MM.1S (cell line): ENCODE data around the gene FRA10AC1.

Experiments used
- DNase-seq: peaks from one replicate; pipeline ENCODE4 v3.0.0-alpha.2; 2015
- H2AFZ ChIP-seq: fragments of 300-600 bp; sonication (generic); 2 replicates; pipeline ENCODE4 v1.6.0; 2016; ENCODE audit warnings: antibody characterized with exemption, low read length
- H3F3A ChIP-seq: fragments of 300-600 bp; sonication (generic); 2 replicates; pipeline ENCODE4 v1.6.1; 2016; ENCODE audit warnings: mild to moderate bottlenecking, antibody characterized with exemption, low read length, moderate library complexity, mixed read lengths; ENCODE audit not compliant: insufficient read depth
- H3K27ac ChIP-seq: fragments of 300-600 bp; sonication (generic); 2 replicates; pipeline ENCODE4 v1.5.1; 2016; ENCODE audit warnings: mild to moderate bottlenecking, low read length
- H3K27me3 ChIP-seq: fragments of 300-600 bp; sonication (generic); replicated peaks from 2 replicates; pipeline ENCODE4 v1.6.0; 2016; ENCODE audit warnings: low read length; ENCODE audit not compliant: insufficient read depth
- H3K36me3 ChIP-seq: fragments of 300-600 bp; sonication (generic); replicated peaks from 2 replicates; pipeline ENCODE4 v1.6.1; 2016; ENCODE audit warnings: mild to moderate bottlenecking, low read length, mixed read lengths; ENCODE audit not compliant: insufficient read depth
- H3K4me1 ChIP-seq: fragments of 300-600 bp; sonication (generic); 2 replicates; pipeline ENCODE4 v1.6.1; 2016; ENCODE audit warnings: low read length, mixed read lengths
- H3K4me2 ChIP-seq: fragments of 300-600 bp; sonication (generic); 2 replicates; pipeline ENCODE4 v1.6.0; 2016; ENCODE audit warnings: low read depth, low read length
- H3K4me3 ChIP-seq: fragments of 300-600 bp; sonication (generic); 2 replicates; pipeline ENCODE4 v1.5.1; 2016; ENCODE audit warnings: low read length, mixed read lengths
- H3K79me2 ChIP-seq: fragments of 300-600 bp; sonication (generic); 2 replicates; pipeline ENCODE4 v1.6.1; 2016; ENCODE audit warnings: mixed run types, low read length, mixed read lengths
- H3K9ac ChIP-seq: fragments of 300-600 bp; sonication (generic); 2 replicates; pipeline ENCODE4 v1.6.1; 2016; ENCODE audit warnings: low read length, mixed read lengths
- H3K9me2 ChIP-seq: fragments of 300-600 bp; sonication (generic); replicated peaks from 2 replicates; pipeline ENCODE4 v1.6.1; 2016; ENCODE audit warnings: mild to moderate bottlenecking, low read length, mixed read lengths; ENCODE audit not compliant: insufficient read depth
- H3K9me3 ChIP-seq: fragments of 300-600 bp; sonication (generic); replicated peaks from 2 replicates; pipeline ENCODE4 v1.6.1; 2016; ENCODE audit warnings: mild to moderate bottlenecking, low read length, mixed read lengths; ENCODE audit not compliant: insufficient read depth
- H4K20me1 ChIP-seq: fragments of 300-600 bp; sonication (generic); 2 replicates; pipeline ENCODE4 v1.6.1; 2016; ENCODE audit warnings: mild to moderate bottlenecking, low read length, moderate library complexity, mixed read lengths; ENCODE audit not compliant: insufficient read depth
- EZH2 ChIP-seq: fragments of 300-600 bp; sonication (generic); optimal IDR thresholded peaks from 2 replicates; pipeline ENCODE3; 2017; ENCODE audit warnings: low read depth, mild to moderate bottlenecking, antibody characterized with exemption, low read length, mixed read lengths
- EZH2phosphoT487 ChIP-seq: fragments of 300-600 bp; sonication (generic); IDR thresholded peaks from 2 replicates; pipeline ENCODE4 v1.6.1; 2018; ENCODE audit warnings: antibody characterized with exemption, low read length
- TF ChIP-seq, protein P1 (sequence below): fragments of 300-600 bp; sonication (generic); IDR thresholded peaks from 2 replicates; pipeline ENCODE4 v1.5.1; 2016; ENCODE audit warnings: antibody characterized with exemption, low read length, mixed read lengths

Gene FRA10AC1

DNA sequence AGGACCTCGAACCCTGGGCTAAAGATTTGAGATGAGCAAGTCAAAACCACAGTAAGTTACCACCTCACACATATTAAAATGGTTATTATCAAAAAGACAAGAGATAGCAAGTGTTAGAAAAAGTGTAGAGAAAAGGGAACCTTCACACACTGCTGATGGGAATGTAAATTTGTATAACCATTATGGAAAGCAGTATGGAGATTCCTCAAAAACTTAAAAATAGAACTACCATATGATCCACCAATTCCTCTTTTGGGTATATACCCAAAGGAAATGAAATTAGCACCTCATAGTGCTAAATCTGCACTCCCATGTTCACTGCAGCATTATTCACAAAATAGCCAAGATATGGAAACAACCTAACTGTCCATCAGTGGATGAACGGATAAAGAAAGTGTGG is 20.8 kb upstream of the FRA10AC1 start:
- no peaks in the 10 kb centered on the region for H3K9me2 ChIP-seq
- H3K4me2 ChIP-seq, result no peak overlapping the region
- DNase-seq, result no peak
- no peak overlapping the region for H3K4me3 ChIP-seq
- no peaks in the 10 kb centered on the region for H3K79me2 ChIP-seq
- TF ChIP-seq, protein P1, sequence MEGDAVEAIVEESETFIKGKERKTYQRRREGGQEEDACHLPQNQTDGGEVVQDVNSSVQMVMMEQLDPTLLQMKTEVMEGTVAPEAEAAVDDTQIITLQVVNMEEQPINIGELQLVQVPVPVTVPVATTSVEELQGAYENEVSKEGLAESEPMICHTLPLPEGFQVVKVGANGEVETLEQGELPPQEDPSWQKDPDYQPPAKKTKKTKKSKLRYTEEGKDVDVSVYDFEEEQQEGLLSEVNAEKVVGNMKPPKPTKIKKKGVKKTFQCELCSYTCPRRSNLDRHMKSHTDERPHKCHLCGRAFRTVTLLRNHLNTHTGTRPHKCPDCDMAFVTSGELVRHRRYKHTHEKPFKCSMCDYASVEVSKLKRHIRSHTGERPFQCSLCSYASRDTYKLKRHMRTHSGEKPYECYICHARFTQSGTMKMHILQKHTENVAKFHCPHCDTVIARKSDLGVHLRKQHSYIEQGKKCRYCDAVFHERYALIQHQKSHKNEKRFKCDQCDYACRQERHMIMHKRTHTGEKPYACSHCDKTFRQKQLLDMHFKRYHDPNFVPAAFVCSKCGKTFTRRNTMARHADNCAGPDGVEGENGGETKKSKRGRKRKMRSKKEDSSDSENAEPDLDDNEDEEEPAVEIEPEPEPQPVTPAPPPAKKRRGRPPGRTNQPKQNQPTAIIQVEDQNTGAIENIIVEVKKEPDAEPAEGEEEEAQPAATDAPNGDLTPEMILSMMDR, result no peak
- TF ChIP-seq EZH2phosphoT487 (no peak), EZH2 (no peak)
- H3K9me3 ChIP-seq, result no peaks in the 10 kb centered on the region
- H3K36me3 ChIP-seq, result no peaks in the 10 kb centered on the region
- no peaks in the 10 kb centered on the region for H3K27me3 ChIP-seq
- no peaks in the 10 kb centered on the region for H3K4me1 ChIP-seq
- H3F3A ChIP-seq, result no peaks in the 10 kb centered on the region
- H3K9ac ChIP-seq, result no peak overlapping the region
- no peak overlapping the region for H3K27ac ChIP-seq
- no peaks in the 10 kb centered on the region for H4K20me1 ChIP-seq
- H2AFZ ChIP-seq, result no peak overlapping the region

DNA sequence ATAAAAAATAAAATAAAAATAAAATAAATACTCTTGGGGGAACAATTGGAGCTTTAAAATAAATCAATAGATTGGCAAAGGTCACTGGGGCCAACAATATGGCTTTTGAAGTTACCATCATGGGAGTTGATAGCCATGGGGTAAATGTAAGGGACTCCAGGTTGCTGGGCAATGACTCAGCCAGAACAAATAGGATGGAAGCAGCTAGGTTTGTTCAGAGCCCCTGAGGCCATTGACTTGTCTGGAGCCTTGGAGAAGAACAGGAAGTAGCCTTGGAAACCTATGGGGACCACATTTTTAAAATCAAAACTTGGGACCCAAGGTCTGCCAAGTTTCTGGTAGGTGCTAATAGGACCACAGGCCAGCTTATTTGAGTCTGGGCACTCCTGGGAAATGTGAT is 20.2 kb upstream of the FRA10AC1 start:
- no peak for DNase-seq
- H2AFZ ChIP-seq, result no peak overlapping the region
- no peaks in the 10 kb centered on the region for H4K20me1 ChIP-seq
- TF ChIP-seq EZH2phosphoT487 (no peak), EZH2 (no peak)
- TF ChIP-seq, protein P1, result no peak
- H3K4me3 ChIP-seq, result no peak overlapping the region
- no peaks in the 10 kb centered on the region for H3K27me3 ChIP-seq
- no peak overlapping the region for H3K4me2 ChIP-seq
- H3K9me2 ChIP-seq, result no peaks in the 10 kb centered on the region
- no peaks in the 10 kb centered on the region for H3K79me2 ChIP-seq
- H3K4me1 ChIP-seq, result no peaks in the 10 kb centered on the region
- no peak overlapping the region for H3K27ac ChIP-seq
- no peaks in the 10 kb centered on the region for H3F3A ChIP-seq
- no peak overlapping the region for H3K9ac ChIP-seq
- H3K9me3 ChIP-seq, result no peaks in the 10 kb centered on the region
- no peaks in the 10 kb centered on the region for H3K36me3 ChIP-seq

DNA sequence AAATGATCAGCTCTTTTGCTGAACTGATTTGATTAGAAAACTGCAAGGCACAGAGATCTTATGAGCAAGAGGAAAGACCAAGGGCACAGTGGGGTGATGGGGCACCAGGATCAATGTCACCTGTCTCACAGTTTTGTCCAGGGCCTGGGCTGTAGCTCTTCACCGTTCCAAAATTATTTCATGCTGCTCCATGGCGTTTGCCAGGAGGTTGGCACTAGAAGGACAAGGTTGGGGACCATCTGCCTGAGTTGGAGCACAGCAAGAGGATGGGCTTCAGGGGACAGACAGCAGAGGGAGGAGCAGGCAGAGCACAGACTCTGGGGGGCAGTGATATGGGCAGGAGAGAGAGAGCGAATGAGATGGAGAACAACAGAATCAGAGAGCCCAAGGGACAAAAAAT is 17.5 kb upstream of the FRA10AC1 start:
- H3F3A ChIP-seq, result no peaks in the 10 kb centered on the region
- no peaks in the 10 kb centered on the region for H3K79me2 ChIP-seq
- no peak overlapping the region for H3K27ac ChIP-seq
- no peaks in the 10 kb centered on the region for H3K9me3 ChIP-seq
- no peak overlapping the region for H2AFZ ChIP-seq
- no peaks in the 10 kb centered on the region for H3K27me3 ChIP-seq
- no peaks in the 10 kb centered on the region for H4K20me1 ChIP-seq
- no peaks in the 10 kb centered on the region for H3K4me1 ChIP-seq
- H3K4me3 ChIP-seq, result no peak overlapping the region
- no peak overlapping the region for H3K9ac ChIP-seq
- TF ChIP-seq EZH2 (no peak), EZH2phosphoT487 (no peak)
- TF ChIP-seq, protein P1, result no peak
- H3K4me2 ChIP-seq, result no peak overlapping the region
- DNase-seq, result no peak
- no peaks in the 10 kb centered on the region for H3K9me2 ChIP-seq
- H3K36me3 ChIP-seq, result no peaks in the 10 kb centered on the region
